ENCODE data around the gene IMMP2L.
"Not testable (repeated sequence)": the region's sequence is repeated elsewhere in the genome, so short reads cannot be mapped to it uniquely, and the experiment has no call there.

Gene IMMP2L

DNA sequence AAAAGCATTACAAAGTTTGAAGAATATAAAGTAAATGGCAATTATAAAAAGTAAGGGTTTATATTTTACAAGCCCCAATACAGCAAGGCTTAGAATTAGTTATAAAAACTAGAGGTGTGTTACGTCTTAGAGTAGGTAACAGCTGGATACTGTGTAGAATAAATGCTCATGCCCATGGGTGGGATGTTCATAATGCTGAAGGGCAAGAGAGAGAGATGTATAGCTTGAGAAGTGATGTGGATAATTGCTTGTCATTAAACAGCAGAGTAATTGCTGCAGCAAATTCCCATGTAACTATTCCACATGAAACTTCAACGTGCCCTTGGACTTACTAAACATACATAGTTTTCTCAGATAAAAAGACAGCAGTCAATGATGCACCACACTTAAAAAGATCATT, 233.8 kb downstream of the IMMP2L start:
- no peak for DNase-seq

GRCh38 chr7:111324776-111325175, 237.5 kb downstream of the IMMP2L start:
- DNase-seq = no peak

DNA sequence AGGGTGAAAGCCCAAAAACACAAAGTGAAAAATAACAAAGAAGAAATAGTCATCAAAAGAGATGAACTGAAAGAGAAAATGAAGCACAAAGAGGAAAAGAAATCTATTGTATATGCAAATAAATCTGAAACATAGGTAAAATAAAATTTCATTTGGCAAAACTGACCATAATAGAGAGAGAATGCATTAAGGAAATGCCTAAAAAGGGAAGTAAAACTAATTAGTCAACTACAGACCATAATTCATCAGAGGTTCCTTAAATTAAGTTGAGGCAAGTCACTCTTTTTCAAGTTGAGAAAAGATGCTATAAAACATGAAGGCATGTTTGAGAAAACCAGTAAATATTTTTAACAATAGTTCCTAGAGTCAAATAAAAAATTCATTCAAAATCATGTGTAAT, 238.1 kb downstream of the IMMP2L start:
- no peak for DNase-seq

DNA sequence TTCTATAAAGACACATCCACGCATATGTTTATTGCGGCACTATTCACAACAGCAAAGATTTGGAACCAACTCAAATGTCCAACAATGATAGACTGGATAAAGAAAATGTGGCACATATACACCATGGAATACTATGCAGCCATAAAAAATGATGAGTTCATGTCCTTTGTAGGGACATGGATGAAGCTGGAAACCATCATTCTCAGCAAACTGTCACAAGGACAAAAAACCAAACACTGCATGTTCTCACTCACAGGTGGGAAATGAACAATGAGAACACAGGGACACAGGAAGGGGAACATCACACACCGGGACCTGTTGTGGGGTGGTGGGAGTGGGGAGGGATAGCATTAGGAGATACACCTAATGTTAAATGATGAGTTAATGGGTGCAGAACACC, 238.6 kb downstream of the IMMP2L start:
- not testable (repeated sequence) for DNase-seq

- DNase-seq = no peak
Measured at GRCh38 chr7:111320133-111320532, 242.2 kb downstream of the IMMP2L start.

- DNase-seq = no peak
Measured at GRCh38 chr7:111312966-111313365, 249.3 kb downstream of the IMMP2L start.

GRCh38 chr7:111308691-111309090, 253.6 kb downstream of the IMMP2L start:
- DNase-seq = no peak

GRCh38 chr7:111301891-111302290, 260.4 kb downstream of the IMMP2L start:
- no peak for DNase-seq

DNA sequence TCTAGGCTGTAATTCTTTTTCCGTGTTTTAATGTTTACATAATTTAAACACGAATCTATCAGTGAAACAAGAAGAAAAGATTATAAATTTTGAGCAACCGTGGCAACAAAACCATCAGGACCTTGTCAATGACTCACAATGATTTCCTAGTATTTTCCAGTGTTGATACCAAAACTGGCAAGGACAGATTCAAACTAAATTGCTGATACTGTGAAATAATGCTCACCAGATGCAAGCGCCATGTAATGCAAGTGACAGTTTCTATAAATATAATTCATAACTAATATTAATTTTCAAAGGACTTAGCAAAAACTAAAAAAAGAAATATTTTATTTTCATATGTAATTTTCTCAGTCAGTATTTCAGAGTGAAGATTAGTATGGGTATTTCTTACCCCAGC, 267.8 kb downstream of the IMMP2L start:
- no peak for DNase-seq

GRCh38 chr7:111292026-111292470, 270.2 kb downstream of the IMMP2L start:
- DNase-seq = no peak

DNA sequence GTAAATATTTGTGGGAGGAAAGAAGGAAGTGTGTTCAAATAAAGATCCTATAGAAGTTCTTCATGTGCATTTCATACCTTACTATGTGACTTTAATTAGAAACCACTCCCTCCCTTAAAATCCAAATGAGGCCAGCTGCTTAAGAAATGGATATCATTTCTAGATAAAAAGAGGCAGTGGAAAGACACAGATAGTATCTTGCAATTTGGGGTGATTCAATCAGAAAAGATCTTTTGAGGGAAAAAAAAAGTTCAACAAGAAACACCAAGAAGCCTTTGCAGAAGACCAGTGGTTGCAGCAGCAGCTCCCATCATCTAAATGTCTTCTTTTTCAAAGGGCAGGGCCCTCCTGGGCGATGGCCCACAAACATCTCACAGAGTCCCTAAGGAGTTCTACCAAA, 271.3 kb downstream of the IMMP2L start:
- no peak for DNase-seq

DNA sequence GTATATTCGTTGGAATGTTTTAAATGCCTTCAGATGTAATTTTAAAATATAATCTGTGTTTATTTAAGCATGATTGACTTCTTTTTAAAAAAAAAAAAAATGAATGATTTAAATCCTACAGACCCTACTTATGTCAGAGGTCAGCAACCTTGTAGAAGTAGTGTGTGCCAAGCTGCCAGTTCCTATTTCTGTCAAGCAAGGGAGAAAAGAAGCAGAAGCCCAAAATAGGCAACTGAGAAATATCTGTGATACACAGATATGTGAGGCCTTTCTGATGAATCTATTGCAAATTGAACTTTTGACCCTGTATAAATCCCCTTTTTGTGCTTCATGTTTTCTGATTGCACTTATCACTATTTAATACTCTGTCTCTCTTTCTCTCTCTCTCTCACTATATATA, 271.9 kb downstream of the IMMP2L start:
- no peak for DNase-seq

DNA sequence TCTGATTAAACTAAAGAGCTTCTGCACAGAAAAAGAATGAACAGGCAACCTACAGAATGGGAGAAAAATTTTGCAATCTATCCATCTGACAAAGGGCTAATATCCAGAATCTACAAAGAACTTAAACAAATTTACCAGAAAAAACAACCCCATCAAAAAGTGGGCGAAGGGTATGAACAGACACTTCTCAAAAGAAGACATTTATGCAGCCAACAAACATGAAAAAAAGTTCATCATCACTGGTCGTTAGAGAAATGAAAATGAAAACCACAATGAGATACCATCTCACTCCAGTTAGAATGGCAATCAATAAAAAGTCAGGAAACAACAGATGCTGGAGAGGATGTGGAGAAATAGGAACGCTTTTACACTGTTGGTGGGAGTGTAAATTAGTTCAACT, 273.9 kb downstream of the IMMP2L start:
- DNase-seq = not testable (repeated sequence)

- no peak for DNase-seq
Measured at GRCh38 chr7:111282626-111283025, 279.7 kb downstream of the IMMP2L start.

DNA sequence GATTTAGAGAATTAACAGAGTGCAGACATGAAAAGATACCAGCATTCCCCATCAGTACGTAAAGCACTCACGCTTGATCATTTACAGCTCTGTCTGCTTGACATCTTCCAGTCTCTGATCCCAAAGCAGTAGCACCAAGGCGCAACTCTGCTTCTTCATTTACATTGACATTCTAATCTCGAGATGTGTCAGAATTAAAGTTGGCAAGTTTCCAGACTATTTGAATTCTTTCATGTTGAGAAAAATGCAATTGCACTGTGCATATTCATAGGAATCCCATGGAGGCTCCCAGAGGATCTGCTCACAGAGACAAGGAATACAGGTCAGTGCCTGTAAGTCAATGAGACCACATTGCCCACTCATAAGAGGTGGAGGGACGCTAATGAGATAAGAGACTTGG, 287.4 kb downstream of the IMMP2L start:
- no peak for DNase-seq

GRCh38 chr7:111272092-111272491, 290.2 kb downstream of the IMMP2L start:
- DNase-seq = no peak

GRCh38 chr7:111270794-111271193, 291.5 kb downstream of the IMMP2L start:
- not testable (repeated sequence) for DNase-seq

GRCh38 chr7:111268941-111269340, 293.4 kb downstream of the IMMP2L start:
- no peak for DNase-seq

- DNase-seq = no peak
Measured at GRCh38 chr7:111266613-111267012, 295.7 kb downstream of the IMMP2L start.

GRCh38 chr7:111265394-111265793, 296.9 kb downstream of the IMMP2L start:
- DNase-seq = no peak

DNA sequence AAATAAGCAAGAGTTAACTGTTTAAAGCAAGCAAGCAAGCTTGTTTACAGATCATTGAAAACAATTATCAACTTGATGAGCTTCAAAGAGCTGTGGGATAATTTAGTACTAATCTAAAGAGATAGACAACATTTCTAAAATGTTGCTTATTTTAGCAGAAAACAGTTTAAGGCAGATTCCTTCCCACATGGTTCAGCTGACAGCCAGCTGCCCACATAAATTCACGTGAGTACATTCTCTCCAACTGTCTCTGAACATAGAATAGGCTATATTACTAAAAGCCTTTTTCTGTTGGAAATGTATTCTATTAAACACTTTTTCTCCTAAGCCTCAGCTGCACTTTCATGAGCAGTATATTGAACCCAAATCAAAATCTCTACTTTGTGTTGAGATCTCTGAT, 297.3 kb downstream of the IMMP2L start:
- DNase-seq = no peak

GRCh38 chr7:111264111-111264868, 298.0 kb downstream of the IMMP2L start:
- no peak for DNase-seq

GRCh38 chr7:111262293-111263116, 299.8 kb downstream of the IMMP2L start:
- no peak for DNase-seq

- DNase-seq = no peak
Measured at GRCh38 chr7:111261496-111261895, 300.8 kb downstream of the IMMP2L start.

Data from NCI-H1436 treated with DMSO at 0.1 percent for 48 hours (cell line).